Measurements from ENCODE around the gene PGAM2.
"Not testable (repeated sequence)": the region's sequence is repeated elsewhere in the genome, so short reads cannot be mapped to it uniquely, and the experiment has no call there.

The PGAM2 gene

DNA sequence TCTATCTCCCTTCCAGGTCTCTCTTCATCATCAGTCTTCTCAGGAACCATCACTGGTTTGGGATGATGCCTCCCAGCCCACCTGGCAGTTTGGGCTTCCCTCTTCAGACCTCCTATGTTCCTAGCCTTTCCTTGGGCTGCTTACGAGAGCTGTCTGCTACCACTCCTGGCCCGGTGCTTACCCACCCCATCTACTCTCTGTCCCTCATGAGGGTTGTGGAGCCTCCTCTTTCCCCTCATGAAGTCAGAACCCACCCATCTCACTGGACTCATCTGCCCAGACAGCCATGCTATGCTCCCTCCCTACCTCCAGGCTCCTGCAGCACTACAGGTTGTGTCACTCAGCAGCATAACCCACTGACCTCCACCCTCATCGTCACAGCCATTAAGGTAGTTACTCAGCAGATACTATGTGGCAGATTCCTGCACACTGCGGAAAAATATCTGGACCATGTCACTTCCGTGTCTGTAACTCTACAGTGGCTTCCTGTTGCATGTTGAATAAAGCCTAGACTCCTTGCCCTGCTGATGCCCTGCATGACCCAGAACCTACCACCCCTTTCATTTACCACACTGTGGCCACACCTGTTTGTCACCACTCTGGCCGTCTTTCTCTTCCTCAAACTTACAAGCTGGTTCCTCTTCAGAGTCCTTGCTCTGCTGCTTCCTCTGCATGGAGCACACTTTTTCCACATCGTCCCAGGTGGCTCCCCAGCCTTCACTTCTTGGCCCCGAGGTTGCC lies 18.9 kb downstream of the PGAM2 start:
- DNase-seq = no peak

DNA sequence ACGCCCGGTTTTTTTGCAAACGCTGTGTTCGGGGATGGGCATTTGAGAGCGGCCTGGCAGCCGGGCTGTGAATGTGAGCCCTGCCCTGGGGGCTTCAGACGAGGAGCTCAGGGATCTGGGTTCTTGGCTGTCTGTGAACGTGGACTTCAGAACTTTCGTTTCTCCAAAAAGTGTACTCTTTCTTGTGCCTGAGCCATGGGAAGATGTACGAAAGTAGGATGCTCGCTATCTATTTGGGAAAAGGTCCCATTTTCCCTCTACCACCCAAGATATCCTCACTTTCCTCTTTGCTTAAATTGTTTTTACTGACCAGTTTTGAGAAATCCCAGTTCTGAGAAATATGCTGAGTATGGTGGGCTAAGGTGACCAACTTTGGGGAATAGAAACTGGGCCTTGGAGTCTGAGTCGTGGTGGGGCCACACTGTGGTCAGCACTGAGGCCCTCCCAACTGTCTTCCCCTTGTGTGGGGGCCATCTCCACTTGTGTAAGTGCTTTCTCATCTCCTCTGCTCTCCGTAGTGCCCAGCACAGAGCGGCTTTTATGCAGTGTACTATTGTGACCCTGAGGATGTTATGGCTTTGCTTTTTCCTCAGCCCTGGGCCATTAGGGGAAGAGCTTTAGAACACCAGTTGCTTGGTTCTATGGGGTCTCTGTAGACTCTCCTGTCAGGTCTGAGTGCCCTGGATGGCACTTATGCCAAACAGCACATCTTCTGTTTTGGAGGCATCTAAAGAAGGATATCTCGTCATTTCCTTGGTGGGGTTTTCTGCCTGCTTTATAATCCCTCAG lies 19.9 kb downstream of the PGAM2 start:
- DNase-seq = no peak

DNA sequence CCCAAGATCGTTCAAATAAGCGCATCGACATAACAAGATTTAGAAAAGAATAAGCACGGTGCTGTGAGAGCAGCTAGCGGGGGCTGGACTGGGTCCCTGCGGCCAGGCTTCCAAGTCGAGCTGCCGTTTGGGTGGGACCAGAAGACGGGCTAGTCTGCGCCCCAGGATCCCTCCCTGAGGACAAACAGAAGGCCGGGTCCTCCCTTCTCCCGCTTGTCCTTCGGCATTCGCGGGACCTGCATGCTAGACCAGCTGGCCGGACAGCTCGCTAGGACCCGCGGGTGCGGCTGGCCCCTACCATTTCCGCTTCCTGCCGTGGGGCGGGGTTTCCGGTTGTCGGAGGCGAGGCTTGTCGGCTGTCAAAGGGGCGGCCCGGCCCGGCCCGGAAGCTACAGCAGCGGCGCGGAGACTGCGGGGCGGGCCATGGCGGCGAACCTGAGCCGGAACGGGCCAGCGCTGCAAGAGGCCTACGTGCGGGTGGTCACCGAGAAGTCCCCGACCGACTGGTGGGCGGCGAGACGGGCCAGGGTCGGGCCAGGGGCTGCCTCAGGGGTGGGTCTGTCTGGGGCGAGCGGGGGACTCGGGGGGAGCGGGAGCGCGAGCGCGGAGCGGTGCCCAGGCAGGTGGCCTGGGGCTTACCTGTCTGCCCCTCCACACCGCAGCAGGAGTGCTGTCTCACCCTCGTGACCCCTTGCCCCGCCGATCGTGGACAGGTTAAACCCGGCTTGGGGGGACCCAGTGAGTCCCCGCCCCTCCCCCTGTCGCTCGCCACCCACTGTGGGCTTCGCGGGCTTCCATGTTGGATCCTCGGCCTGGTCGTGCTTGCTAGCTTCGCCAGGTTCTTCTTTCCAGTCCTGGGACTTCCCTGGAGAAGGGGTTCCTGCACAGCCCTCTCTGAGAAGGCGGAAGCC lies 20.8 kb downstream of the PGAM2 start, which contains the start of gene DBNL:
Gene DBNL, plus strand, starts transcription at position 388 of the 911 bp plus-strand sequence. Its CDS starts 36 bp downstream, at position 424.
- peak; percentile 72 for DNase-seq

DNA sequence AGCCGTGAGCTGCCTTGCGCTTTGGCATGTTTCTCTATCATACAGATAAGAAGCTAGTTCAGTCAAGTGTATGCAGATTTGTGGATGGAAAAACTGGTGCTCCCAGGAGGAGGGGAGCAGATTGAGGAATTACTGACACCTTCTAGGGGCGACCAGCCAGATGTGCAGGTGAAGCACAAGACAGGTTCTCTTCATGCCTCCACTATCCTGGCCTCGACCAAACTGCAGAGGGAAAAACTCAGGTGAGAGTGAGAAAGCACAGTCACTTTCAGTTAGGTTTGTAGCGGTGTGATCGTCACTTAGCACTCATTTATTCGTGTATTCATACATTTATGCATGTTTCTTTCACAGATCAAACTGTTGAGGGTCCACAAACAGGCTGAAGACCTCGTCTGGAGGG lies 21.5 kb downstream of the PGAM2 start:
- no peak for DNase-seq

DNA sequence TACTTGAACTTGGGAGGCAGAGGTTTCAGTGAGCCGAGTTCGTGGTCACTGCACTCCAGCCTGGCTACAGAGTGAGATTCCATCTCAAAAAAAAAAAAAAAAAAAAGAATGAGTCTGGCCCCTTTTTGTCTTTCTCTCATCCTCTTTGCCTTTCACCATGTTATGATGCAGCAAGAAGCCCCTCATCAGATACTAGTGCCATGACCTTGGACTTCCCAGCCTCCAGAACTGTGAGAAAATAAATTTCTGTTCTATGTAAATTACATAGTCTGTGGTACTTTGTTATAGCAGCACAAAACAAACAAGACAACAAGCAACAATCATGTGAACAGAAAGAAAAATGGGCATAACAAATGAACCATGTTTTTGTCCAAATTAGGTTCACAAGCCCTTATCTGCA lies 23.1 kb downstream of the PGAM2 start:
- DNase-seq = no peak

DNA sequence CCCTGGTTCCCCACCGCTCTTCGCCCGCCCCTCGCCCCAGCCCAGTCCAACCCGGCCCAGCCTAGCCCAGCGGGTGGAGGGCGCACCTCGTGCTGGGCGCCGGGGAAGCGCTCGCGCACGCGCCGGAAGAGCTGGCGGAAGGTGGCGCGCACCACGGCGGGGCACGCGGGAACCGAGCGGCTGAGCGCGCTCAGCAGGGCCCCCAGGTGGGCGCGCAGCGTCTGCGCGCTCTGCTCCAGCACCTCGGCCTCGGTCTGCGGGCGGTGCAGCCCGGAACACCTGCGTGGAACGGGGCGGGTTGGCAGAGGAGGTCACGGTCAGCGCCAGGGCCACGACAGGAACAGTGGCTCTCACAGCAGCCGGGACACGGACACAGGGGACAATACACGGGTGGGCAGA lies 24.9 kb downstream of the PGAM2 start:
- DNase-seq = not testable (repeated sequence)

DNA sequence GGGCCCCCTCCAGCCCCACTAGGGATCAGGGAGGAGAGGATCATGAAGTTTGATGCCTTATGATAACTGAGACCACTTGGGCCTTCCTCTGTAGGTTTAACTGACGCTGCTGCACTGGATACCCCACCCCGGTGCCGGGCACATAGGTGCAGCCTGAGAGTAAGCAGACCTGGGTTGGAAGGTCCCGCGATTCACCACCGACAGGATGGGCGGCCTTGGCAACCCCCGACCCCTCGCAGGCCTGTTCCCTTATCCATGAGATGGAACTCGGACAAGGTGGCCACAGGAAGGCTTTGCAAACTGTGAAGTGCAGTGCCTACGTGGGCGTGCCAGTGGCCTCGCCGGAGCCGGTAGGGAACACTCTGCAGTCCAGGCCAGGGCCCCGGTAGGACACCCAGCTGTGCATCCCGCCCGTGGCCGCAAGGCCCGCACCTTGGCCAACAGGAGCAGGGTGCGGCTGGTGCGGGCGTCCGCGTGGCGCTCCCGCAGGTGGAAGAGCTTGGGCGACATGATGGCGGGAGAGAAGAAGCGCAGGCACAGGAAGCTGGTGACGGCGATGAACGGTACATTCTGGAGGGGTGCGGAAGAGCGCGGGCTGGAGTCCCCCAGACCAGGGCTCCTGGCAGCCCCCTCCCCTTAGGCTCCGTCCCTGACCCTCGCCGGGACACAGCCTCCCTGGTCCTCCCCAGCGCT lies 25.4 kb downstream of the PGAM2 start:
- not testable (repeated sequence) for DNase-seq

DNA sequence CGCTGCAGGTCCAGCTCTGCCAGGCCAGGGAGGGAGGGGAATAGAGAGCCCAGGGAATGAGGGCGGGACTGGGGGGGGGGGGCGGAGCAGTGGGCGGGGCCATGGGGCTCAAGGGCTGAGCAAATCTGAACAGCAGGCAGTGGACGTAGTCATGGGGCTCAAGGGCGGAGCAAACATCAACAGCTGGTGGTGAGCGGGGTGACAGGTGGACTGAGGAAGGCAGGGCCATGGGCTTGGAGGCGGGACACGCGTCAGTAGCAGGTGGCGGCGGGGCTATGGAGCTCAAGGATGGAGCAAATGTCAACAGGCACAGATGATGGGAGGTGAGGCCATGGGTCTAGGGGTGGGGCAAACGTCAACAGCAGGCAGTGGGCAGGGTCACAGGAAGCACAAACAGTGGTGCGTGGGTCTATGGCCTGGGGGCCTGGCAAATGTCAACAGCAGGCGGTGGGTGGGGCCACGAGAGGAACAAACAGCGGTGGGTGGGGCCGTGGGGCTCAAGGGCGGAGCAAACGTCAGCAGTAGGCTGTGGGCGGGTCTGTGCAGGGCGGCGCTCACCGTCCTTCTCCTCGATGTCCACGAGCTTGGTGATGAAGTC lies 26.3 kb downstream of the PGAM2 start:
- not testable (repeated sequence) for DNase-seq

DNA sequence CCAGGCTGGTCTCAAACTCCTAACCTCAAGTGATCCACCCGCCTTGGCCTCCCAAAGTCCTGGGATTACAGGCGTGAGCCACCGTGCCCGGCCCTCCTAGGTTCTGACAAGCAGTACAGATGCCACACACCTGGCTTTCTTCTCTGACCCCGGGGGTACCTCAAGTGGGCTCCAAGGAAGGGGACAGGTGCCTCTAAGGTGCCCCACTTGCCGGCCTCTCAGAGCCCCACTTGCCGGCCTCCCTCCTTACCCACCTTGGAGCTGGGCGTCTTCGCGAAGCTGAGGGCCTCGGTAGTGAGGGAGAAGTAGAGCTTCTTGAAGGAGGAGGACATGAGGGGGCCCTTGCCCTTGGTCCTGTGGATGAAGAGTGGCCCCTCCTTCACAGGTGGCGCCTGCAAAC lies 26.8 kb downstream of the PGAM2 start:
- not testable (repeated sequence) for DNase-seq

DNA sequence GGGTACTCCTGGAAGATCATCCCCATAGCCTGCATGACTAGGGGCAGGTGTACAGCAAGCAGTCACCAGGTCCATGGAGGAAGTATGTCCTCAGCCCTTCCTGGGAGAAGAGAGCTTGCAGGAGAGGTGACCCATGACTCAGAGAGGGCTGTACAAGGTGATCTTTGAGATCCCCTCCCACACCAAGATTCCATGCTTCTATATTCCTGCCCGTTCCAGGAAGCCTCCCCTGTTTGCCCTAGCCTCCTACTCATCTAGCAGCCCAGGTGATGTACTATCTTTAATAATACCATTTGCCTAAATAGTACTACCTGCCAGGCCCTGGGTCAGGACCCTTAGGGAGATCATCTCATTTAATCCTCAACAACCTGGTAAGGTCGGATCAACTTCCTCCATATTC lies 27.4 kb downstream of the PGAM2 start:
- DNase-seq = not testable (repeated sequence)

DNA sequence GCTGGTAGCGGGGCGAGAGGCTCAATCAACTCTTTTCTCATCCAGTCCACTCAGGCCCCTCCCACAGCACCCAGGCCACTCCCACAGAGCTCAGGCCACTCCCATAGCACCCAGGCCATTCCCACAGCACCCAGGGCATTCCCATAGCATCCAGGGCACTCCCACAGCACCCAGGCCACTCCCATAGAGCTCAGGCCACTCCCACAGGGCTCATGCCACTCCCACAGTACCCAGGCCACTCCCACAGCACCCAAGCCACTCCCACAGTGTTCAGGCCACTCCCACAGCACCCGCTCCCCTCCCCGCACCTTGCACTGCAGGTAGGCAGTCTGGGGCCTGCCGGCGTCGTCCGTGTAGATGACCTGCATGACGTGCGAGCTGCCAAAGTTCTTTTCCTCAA lies 29.0 kb downstream of the PGAM2 start:
- DNase-seq = not testable (repeated sequence)

DNA sequence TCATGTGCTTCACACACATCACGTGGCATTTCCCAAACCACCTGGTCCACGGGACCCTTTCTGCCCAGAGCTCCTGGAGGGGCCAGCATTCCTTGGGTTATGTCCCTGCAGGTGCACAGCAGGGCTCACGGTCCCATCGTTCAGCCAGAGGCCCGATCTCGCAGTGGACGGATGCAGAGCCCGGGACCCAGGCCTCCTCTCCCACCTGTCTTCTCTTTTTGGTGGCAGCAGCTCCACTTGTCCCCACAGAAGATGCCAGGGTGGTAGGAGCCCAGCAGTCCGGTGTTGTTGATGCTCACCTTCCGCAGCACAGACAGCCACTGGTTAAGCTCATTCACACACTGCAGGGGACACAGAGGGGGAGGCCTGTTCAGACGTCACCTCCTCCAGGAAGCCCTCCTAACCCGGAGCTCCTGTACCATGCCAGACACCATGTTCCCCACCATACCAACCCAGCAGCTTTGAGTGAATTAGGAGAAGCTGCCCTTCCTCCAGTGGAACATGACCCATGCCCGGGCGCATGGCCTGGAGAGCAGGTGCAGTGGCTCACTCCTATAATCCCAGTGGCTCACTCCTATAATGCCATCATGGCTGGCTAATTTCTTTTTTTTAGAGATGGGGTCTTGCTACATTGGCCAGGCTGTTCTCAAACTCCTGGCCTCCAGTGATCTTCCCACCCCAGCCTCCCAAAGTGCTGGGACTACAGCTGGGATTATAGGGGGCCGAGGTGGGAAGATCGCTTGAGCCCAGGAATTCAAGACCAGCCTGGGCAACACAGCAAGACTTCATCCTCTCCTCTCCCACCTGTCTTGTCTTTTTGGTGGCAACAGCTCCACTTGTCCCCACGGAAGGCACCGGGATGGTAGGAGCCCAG lies 31.2 kb downstream of the PGAM2 start:
- DNase-seq = not testable (repeated sequence)

DNA sequence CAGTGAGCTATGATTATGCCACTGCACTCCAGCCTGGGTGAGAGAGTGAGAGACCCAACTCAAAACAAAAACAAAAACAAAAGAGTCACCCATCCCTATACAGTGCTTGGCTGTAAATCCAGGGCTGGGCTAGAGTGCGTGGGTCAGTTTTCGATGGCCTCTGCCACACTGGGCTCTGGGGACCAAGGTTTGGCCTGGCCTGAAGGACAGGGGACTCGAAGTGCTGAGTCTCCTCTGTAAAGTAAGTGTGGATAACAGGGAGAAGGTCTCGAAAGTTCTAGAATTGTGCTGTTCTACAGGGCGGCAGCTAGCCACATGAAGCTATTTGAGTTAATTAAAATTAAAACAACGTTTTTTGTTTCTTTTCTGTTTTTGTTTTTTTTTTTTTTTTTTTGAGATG lies 33.3 kb downstream of the PGAM2 start:
- not testable (repeated sequence) for DNase-seq

DNA sequence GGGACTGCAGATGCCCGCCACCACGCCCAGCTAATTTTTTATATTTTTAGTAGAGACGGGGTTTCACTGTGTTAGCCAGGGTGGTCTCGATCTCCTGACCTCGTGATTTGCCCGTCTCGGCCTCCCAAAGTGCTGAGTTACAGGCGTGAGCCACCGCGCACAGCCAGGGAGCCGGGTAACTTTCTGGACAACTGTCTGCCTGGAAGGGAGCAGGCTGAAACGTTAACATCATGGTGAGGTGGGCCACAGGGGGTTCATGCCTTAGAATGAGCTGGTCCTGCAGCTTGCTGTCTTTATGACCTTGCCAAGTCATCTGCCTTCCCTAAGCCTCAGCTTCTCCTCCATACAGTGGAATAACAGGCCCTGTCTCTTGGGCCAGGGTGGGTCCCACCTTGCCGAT lies 34.0 kb downstream of the PGAM2 start:
- DNase-seq = not testable (repeated sequence)

DNA sequence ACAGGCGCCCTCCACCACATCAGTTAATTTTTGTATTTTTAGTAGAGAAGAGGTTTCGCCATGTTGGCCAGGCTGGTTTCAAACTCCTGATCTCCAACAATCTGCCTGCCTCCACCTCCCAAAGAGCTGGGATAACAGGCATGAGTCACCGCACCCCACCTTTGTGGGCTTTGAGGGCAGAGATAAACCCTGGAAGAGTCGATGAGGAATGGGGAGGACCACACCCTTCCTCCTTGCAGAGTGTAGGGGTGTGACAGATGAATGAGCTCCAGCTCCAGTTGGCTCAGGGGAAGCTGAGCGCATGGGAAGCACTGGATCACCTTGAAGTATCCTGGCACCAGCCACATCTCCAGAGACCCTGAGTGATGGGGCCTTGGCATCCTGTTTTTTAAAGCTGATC lies 35.3 kb downstream of the PGAM2 start:
- DNase-seq = not testable (repeated sequence)

DNA sequence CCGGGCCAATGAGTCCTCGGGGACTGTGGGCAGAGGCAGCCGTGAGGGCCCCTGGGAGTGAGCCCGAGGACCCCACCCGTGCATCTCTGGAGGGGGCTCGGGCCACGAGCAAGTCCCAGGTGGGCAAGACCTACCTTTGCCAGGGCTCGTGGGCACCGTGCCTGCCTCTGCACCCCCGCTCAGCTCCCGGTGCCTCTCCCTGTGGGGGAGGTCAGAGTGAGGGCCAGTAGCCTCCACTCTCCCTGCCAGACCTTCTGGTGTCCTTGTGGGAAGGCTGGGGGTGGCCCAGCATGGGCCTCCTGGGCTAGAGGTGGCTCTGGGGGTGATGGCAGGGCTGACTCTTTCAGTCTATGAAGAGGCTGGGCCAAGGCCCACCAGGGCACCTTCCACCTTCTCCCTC lies 35.9 kb downstream of the PGAM2 start:
- DNase-seq = not testable (repeated sequence)

DNA sequence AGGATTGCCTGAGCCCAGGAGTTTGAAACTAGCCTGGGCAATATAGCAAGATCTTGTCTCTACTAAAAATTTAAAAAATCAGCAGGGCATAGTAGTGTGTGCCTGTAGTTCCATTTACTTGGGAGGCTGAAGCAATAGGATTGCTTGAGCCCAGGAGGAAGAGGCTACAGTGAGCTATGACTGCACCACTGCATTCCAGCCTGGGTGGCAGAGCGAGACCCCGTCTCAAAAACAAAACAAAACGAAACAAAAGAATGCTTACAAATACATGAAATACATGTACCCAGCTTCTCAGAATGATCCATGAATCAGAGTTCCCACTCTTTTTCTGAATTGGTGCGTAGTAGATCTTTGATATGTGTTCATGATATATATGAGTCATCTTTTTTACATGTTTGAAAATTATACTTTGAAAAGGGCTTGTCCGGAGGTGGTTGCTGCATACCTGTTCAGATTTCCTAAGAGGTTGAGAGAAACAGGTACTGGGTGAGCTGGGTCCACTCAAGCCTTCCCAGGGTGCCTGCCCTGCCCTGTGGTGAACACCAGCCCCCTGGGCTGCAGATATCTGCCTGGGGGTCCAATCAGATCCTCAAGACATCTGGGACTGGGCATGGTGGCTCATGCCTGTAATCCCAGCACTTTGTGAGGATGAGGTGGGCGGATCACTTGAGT lies 42.4 kb downstream of the PGAM2 start:
- DNase-seq = not testable (repeated sequence)

DNA sequence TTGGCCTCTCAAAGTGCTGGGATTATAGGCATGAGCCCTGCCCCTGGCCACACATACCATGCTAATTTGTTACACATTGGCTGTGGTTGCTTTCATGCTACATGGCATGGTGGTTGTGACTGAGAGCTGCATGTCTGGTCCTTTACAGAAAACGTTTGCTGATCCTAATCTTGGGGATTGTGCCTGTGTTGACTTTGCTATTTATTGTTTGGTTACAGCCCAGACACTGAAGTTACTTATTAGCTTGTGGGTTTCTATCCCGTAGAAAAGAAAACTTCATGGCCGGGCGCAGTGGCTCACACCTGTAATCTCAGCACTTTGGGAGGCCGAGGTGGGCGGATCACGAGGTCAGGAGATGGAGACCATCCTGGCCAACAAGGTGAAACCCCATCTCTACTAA lies 43.3 kb downstream of the PGAM2 start:
- not testable (repeated sequence) for DNase-seq

DNA sequence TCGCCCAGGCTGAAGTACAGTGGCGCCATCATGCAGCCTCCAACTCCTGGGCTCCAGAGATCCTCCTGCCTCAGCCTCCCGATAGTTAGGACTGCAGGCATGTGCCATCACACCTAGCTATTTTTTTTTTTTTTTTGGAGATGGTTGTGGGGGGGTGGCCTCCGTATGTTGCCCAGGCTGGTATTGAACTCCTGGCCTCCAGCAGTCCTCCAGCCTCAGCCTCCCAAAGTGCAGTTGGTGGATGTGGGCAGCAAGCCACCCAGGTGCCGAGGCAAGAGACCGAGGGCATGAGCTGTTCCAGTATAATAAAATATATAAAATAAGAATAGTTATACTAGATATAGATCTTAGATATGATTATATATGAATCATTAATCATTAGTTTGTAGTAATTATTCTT lies 45.5 kb downstream of the PGAM2 start:
- DNase-seq = not testable (repeated sequence)

Data from NCI-H446 treated with DMSO at 0.1 percent for 48 hours (cell line).